ENCODE measurements around the gene CSF2RB. TPM values are rescaled to one million over a fixed set of nuclear protein-coding genes. Genes with fewer than 3 reads are reported as not detected.

Gene CSF2RB
- total RNA-seq, 1 experiment from 2014 or later: not detected

DNA sequence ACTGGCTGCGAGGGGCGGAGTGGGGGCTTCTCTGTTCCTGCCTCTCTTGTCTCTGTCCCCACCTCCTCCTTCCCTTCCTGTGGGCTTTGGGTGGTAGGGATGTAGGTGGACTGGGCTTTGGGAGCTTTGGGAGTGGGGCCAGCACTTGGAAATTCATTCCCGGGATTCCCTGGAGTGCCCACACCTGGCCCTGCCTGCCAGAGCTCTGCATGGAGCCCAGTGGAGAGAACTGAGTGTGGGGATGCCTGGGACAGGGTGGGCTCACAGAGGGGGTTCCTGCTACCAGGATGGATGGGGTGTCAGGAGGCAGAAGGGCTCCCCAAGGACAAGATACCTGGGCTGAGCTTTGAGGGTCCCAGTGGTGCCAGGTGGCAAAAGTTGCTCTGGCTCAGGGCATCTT, 22.3 kb downstream of the CSF2RB start:
- H3K27ac Mint-ChIP-seq (ENCODE audit: unreplicated experiment): no peak overlapping the region
- H3K36me3 Mint-ChIP-seq (ENCODE audit: insufficient read depth, unreplicated experiment): no peaks in the 10 kb centered on the region
- no TSS peak for BruUV-seq (replicated peaks)
- no peak for TF ChIP-seq CTCF (IDR thresholded peaks at IDR 0.05; ENCODE audit: unreplicated experiment)
- no peak overlapping the region for H3K4me3 Mint-ChIP-seq (ENCODE audit: low read depth, unreplicated experiment)
- intact Hi-C loops (cut with micrococcal nuclease; ENCODE audit: unreplicated experiment): no loop called here
- H3K4me1 Mint-ChIP-seq (ENCODE audit: low read depth, unreplicated experiment): no peaks in the 10 kb centered on the region
- CTCF ChIA-PET: no interaction called here
- H3K9me3 Mint-ChIP-seq (ENCODE audit: low read depth, unreplicated experiment): no peaks in the 10 kb centered on the region
- peaks cover 86% of the 10 kb centered on the region for H3K27me3 Mint-ChIP-seq (ENCODE audit: unreplicated experiment)
- DNase-seq: no peak

GRCh38 chr22:36936362-36937116, 23.1 kb downstream of the CSF2RB start:
- CTCF ChIA-PET: no interaction called here
- Mint-ChIP-seq H3K9me3 (ENCODE audit: low read depth, unreplicated experiment) (no peaks in the 10 kb centered on the region), H3K36me3 (ENCODE audit: insufficient read depth, unreplicated experiment) (no peaks in the 10 kb centered on the region), H3K27ac (ENCODE audit: unreplicated experiment) (no peak overlapping the region), H3K4me3 (ENCODE audit: low read depth, unreplicated experiment) (no peak overlapping the region), H3K27me3 (ENCODE audit: unreplicated experiment) (peaks cover 86% of the 10 kb centered on the region), H3K4me1 (ENCODE audit: low read depth, unreplicated experiment) (no peaks in the 10 kb centered on the region)
- no peak for TF ChIP-seq CTCF (IDR thresholded peaks at IDR 0.05; ENCODE audit: unreplicated experiment)
- no peak for DNase-seq
- no TSS peak for BruUV-seq (replicated peaks)
- intact Hi-C loops (cut with micrococcal nuclease; ENCODE audit: unreplicated experiment): no loop called here

GRCh38 chr22:36937319-36938027, 24.0 kb downstream of the CSF2RB start:
- Mint-ChIP-seq H3K9me3 (ENCODE audit: low read depth, unreplicated experiment) (no peaks in the 10 kb centered on the region), H3K27me3 (ENCODE audit: unreplicated experiment) (peaks cover 86% of the 10 kb centered on the region), H3K4me3 (ENCODE audit: low read depth, unreplicated experiment) (no peak overlapping the region), H3K36me3 (ENCODE audit: insufficient read depth, unreplicated experiment) (no peaks in the 10 kb centered on the region), H3K4me1 (ENCODE audit: low read depth, unreplicated experiment) (no peaks in the 10 kb centered on the region), H3K27ac (ENCODE audit: unreplicated experiment) (no peak overlapping the region)
- no peak for DNase-seq
- no TSS peak for BruUV-seq (replicated peaks)
- no peak for TF ChIP-seq CTCF (IDR thresholded peaks at IDR 0.05; ENCODE audit: unreplicated experiment)
- CTCF ChIA-PET: interaction anchor here (0.7 kb wide), 1 partner anchor 119 kb away, joined by 3 read pairs; no protein-coding TSS in a partner anchor
- intact Hi-C loops (cut with micrococcal nuclease; ENCODE audit: unreplicated experiment): no loop called here

- Mint-ChIP-seq H3K27me3 (ENCODE audit: unreplicated experiment) (peaks cover 86% of the 10 kb centered on the region), H3K4me1 (ENCODE audit: low read depth, unreplicated experiment) (no peaks in the 10 kb centered on the region), H3K36me3 (ENCODE audit: insufficient read depth, unreplicated experiment) (no peaks in the 10 kb centered on the region), H3K27ac (ENCODE audit: unreplicated experiment) (no peak overlapping the region), H3K9me3 (ENCODE audit: low read depth, unreplicated experiment) (no peaks in the 10 kb centered on the region), H3K4me3 (ENCODE audit: low read depth, unreplicated experiment) (no peak overlapping the region)
- intact Hi-C loops (cut with micrococcal nuclease; ENCODE audit: unreplicated experiment): no loop called here
- no peak for DNase-seq
- BruUV-seq (replicated peaks): no TSS peak
- CTCF ChIA-PET: interaction anchor here (0.7 kb wide), 1 partner anchor 119 kb away, joined by 3 read pairs; no protein-coding TSS in a partner anchor
- no peak for TF ChIP-seq CTCF (IDR thresholded peaks at IDR 0.05; ENCODE audit: unreplicated experiment)
Measured at GRCh38 chr22:36938028-36938425, 24.6 kb downstream of the CSF2RB start.
